Psoas muscle (tissue), 8 donors: Measurements from ENCODE around the gene SSNA1. TPM values are rescaled to one million over a fixed set of nuclear protein-coding genes. Genes with fewer than 3 reads are reported as not detected.

Source experiments
- ATAC-seq, 4 donors: fragments of 200-7000 bp; cut with Tn5 transposase; one replicate each; pipeline ENCODE4 v1.9.1; 2020; ENCODE audit warnings: moderate library complexity in 3 of 4, mild to moderate bottlenecking in 2 of 4
- DNase-seq, 2 donors: peaks; one replicate each; pipeline ENCODE4 v3.0.0-alpha.2; 2020
- H3K27ac ChIP-seq: fragments of 200-600 bp; one replicate; pipeline ENCODE4 v1.8.0; 2022
- H3K27me3 ChIP-seq, 3 donors: fragments of 200-600 bp in 1 of 3; one replicate each; pipeline versions ENCODE4 v1.6.1 to v1.8.0; 2013 to 2022; ENCODE audit warnings: low read length in 2 of 3, mild to moderate bottlenecking in 2 of 3, moderate library complexity in 1 of 3; ENCODE audit not compliant: insufficient read depth in 3 of 3
- H3K36me3 ChIP-seq, 2 donors: fragments of 200-600 bp in 1 of 2; one replicate each; pipeline versions ENCODE4 v1.6.1 to v1.8.0; 2013 to 2022; ENCODE audit warnings: low read depth in 1 of 2, mild to moderate bottlenecking in 1 of 2, moderate library complexity in 1 of 2; ENCODE audit not compliant: insufficient read depth in 1 of 2
- H3K4me1 ChIP-seq: fragments of 200-600 bp; one replicate; pipeline ENCODE4 v1.8.0; 2022
- H3K4me3 ChIP-seq: fragments of 200-600 bp; one replicate; pipeline ENCODE4 v1.8.0; 2022; ENCODE audit warnings: mild to moderate bottlenecking
- H3K9me3 ChIP-seq: fragments of 200-600 bp; one replicate; pipeline ENCODE4 v1.8.0; 2022
- CTCF ChIP-seq: fragments of 200-600 bp; IDR thresholded peaks from one replicate; pipeline ENCODE4 v1.8.0; 2022; ENCODE audit warnings: antibody characterized with exemption
- WGBS, 3 donors: extraction: QIAGEN DNeasy Blood & Tissue Kit; methylation state at CpG; one replicate each; pipeline versions ENCODE4 v1.1.6 to v1.1.7; 2013; 5-methylcytosine and 5-hydroxymethylcytosine counted together
- intact Hi-C, 2 donors: fragments of 100-400 bp; cut with DNase I; formaldehyde crosslinking; loops; one replicate each; pipeline versions ENCODE4 v1.11.0 to v1.14.2; 2022
- polyA plus RNA-seq, 3 donors: library from polyadenylated mRNA; stranded (reverse); fragments of 200-250 nt; gene quantifications; one replicate each; pipeline ENCODE4 v1.2.3, GENCODE V29; 2013
- total RNA-seq, 4 donors: library from RNA; stranded (reverse); fragmentation: NEBNext Ultra II Directional in 2 of 4; extraction: Animal tissue kit (Norgen Biotek cat#: 25700) in 2 of 4; gene quantifications; one replicate each; pipeline versions ENCODE4 v1.2.1 to v1.2.4, GENCODE V29; 2021 to 2023
- donor health status: healthy with polysubstance abuse.
- donor health status: DM: no; HTN: no; CAD: no; lungs with moderate emphysema.
- donor health status: Bipolar disorder and iron deficiency.
- donor health status: healthy.
- donor health status: DM: yes; HTN: yes; CAD: no.
- donor health status: DM: no; HTN: no; CAD: no.
- donor health status: DM: no; HTN: no; CAD: no.
- donor health status: DM: yes; HTN: yes; CAD: no.

Gene SSNA1
- total and polyA plus RNA-seq, 7 donors, result 51.5 to 176 (median 65.4) TPM

DNA sequence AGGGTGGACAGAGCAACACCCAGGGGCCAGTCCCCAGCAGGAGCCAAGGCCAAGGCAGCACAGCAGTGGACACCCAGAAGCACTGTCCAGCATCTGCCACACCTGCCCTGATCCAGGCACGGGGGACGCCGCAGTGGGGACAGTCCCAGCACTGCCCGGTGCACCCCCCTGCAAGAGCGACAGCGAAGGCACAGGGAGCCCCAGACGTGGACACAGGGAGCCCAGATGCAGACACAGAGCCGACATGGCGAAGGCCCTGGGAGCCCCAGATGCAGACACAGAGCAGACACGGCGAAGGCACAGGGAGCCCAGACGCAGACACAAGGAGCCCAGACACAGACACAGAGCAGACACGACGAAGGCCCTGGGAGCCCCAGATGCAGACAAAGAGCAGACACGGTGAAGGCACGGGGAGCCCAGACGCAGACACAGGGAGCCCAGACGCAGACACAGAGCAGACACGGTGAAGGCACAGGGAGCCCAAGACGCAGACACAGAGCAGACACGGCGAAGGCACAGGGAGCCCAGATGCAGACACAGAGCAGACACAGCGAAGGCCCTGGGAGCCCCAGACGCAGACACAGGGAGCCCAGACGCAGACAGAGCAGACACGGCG is 4.4 kb upstream of the SSNA1 start:
- WGBS, 3 donors, result 92 to 96% (median 94%) methylated on average over 27 of the region's 27 CpGs
- intact Hi-C loops, result no loop called here
- TF ChIP-seq CTCF, result no peak
- no peaks in the 10 kb centered on the region for H3K27me3 ChIP-seq
- H3K27ac ChIP-seq, result no peak overlapping the region
- H3K4me1 ChIP-seq, result peaks cover 23% of the 10 kb centered on the region
- no peak overlapping the region for H3K4me3 ChIP-seq
- ATAC-seq (no peak), DNase-seq (no peak)
- H3K9me3 ChIP-seq, result no peaks in the 10 kb centered on the region
- H3K36me3 ChIP-seq, result peaks cover 3 to 71% of the 10 kb centered on the region in 2 donors

DNA sequence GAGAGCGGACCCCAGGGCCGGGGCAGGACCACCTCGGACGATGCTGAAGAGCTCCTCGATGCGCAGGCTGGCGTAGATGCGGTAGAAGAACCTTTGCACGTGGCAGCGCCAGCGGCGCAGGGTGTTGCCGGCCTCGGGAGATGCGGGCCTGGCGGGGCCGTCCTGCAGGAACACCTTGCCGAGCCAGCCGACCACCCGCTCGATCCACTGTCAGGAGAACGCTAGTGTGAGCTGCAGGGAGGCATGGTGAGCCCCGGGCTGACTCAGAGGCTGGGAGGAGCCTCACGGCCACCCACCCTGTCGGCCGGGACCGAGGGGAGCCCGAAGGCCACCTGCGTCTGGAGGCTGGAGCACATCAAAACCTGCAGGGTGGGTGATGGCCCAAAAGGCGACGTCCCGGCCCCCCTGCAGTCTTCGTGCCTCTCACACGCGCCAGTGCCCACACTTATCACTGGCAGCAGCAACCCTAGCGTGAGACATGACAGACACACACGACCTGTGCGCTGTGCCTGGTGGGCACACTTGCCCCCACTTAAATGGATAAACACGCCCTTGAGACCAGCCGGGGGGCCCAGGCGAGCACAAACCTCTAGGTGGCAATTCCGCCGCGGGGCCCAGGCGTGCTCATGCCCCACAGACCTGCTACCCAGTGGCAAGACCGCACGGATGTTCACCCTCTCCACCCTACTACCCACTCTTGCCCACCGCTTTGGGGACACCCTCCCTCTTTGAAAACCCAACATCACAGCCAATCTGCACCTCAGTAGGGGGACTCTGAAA is 3.4 kb upstream of the SSNA1 start:
- Histone ChIP-seq H3K27me3 (no peaks in the 10 kb centered on the region), H3K36me3 (peaks cover 3 to 67% of the 10 kb centered on the region in 2 donors), H3K4me1 (peaks cover 32% of the 10 kb centered on the region), H3K27ac (no peak overlapping the region), H3K9me3 (no peaks in the 10 kb centered on the region), H3K4me3 (no peak overlapping the region)
- ATAC-seq (no peak), DNase-seq (no peak)
- 89 to 93% (median 93%) methylated on average over 41 to 48 of the region's 48 CpGs for WGBS, 3 donors
- intact Hi-C loops, result loop anchor here in 1 of 2 donors (5.0 kb wide), 1 partner anchor 42 kb away; the partner anchor contains the start of genes CYSRT1 and RNF224
- no peak for TF ChIP-seq CTCF

GRCh38 chr9:137185921-137186320 is 2.6 kb upstream of the SSNA1 start:
- no peak for ATAC-seq
- intact Hi-C loops, result loop anchor here in 1 of 2 donors (5.0 kb wide), 1 partner anchor 41 kb away; the partner anchor contains the start of genes CYSRT1 and RNF224

DNA sequence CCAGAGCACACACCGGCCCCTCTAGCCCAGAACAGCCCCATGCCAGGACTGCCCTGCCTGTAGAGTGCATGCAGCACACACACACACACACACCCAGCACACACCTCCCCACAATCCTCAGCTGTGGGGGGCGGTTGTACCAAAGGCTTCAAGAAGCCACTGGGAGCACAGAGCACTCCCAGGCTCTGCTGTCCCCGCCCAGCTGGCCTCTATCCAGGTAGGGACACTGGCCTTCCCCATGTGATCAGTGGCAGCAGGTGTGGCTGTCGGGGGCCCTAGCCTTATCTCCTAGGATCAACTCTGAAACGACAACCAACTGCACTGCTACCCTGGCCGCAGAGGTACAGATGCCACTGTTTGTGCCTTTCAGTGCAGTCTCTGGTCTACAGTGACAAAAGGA is 2.1 kb upstream of the SSNA1 start:
- Histone ChIP-seq H3K4me3 (peak overlapping the region; percentile 93), H3K27ac (no peak overlapping the region), H3K27me3 (no peaks in the 10 kb centered on the region), H3K36me3 (peaks cover 1 to 67% of the 10 kb centered on the region in 2 donors), H3K4me1 (peaks cover 43% of the 10 kb centered on the region), H3K9me3 (no peaks in the 10 kb centered on the region)
- no peak for TF ChIP-seq CTCF
- intact Hi-C loops, result loop anchor here in 1 of 2 donors (5.0 kb wide), 1 partner anchor 41 kb away; the partner anchor contains the start of genes CYSRT1 and RNF224
- WGBS, 3 donors, result 53 to 64% (median 59%) methylated on average over 5 to 6 of the region's 6 CpGs
- ATAC-seq, result no peak
- no peak for DNase-seq

More at GRCh38 chr9:137185921-137186320, 2.6 kb upstream of the SSNA1 start:
- no peak overlapping the region for H3K27ac ChIP-seq
- no peaks in the 10 kb centered on the region for H3K27me3 ChIP-seq
- no peak for DNase-seq
- 90 to 93% (median 93%) methylated on average over 16 to 19 of the region's 19 CpGs for WGBS, 3 donors
- TF ChIP-seq CTCF, result no peak
- peaks cover 3 to 67% of the 10 kb centered on the region in 2 donors for H3K36me3 ChIP-seq
- no peaks in the 10 kb centered on the region for H3K9me3 ChIP-seq
- peaks cover 41% of the 10 kb centered on the region for H3K4me1 ChIP-seq
- H3K4me3 ChIP-seq, result peak overlapping the region; percentile 93
